Fibroblast of skin of scalp (primary cell): Measurements from ENCODE around the gene TEX2.
"Not testable (repeated sequence)": the region's sequence is repeated elsewhere in the genome, so short reads cannot be mapped to it uniquely, and the experiment has no call there.

Source experiments
- DNase-seq: peaks from one replicate; pipeline ENCODE4 v3.0.0-alpha.2; 2013

Gene TEX2

GRCh38 chr17:64262198-64262999 is 661 bp downstream of the TEX2 start:
- DNase-seq, result peak; percentile 13

- no peak for DNase-seq
Measured at GRCh38 chr17:64261417-64262145, 1.5 kb downstream of the TEX2 start.

- no peak for DNase-seq
Measured at GRCh38 chr17:64260886-64261285, 2.2 kb downstream of the TEX2 start.

GRCh38 chr17:64259922-64260321 is 3.1 kb downstream of the TEX2 start:
- no peak for DNase-seq

- DNase-seq, result no peak
Measured at GRCh38 chr17:64259426-64259825, 3.6 kb downstream of the TEX2 start.

GRCh38 chr17:64256913-64257807 is 5.9 kb downstream of the TEX2 start:
- no peak for DNase-seq

- no peak for DNase-seq
Measured at GRCh38 chr17:64255764-64256163, 7.3 kb downstream of the TEX2 start.

GRCh38 chr17:64254755-64255154 is 8.3 kb downstream of the TEX2 start:
- DNase-seq, result no peak

- DNase-seq, result no peak
Measured at GRCh38 chr17:64253470-64253869, 9.6 kb downstream of the TEX2 start.

GRCh38 chr17:64252831-64253230 is 10.2 kb downstream of the TEX2 start:
- DNase-seq, result peak; percentile 21

GRCh38 chr17:64250233-64250835 is 12.7 kb downstream of the TEX2 start:
- no peak for DNase-seq

- no peak for DNase-seq
Measured at GRCh38 chr17:64247836-64248235, 15.2 kb downstream of the TEX2 start.

GRCh38 chr17:64245218-64246145 is 17.6 kb downstream of the TEX2 start:
- peak; percentile 34 for DNase-seq

- peak; percentile 62 for DNase-seq
Measured at GRCh38 chr17:64244165-64244564, 18.9 kb downstream of the TEX2 start.

- no peak for DNase-seq
Measured at GRCh38 chr17:64243340-64243739, 19.7 kb downstream of the TEX2 start.

- no peak for DNase-seq
Measured at GRCh38 chr17:64242633-64243032, 20.4 kb downstream of the TEX2 start.

- peak; percentile 82 for DNase-seq
Measured at GRCh38 chr17:64240741-64241347, 22.2 kb downstream of the TEX2 start.

- DNase-seq, result peak; percentile 48
Measured at GRCh38 chr17:64240261-64240740, 22.8 kb downstream of the TEX2 start.

GRCh38 chr17:64238449-64238848 is 24.6 kb downstream of the TEX2 start:
- not testable (repeated sequence) for DNase-seq

- peak; percentile 22 for DNase-seq
Measured at GRCh38 chr17:64236827-64237403, 26.1 kb downstream of the TEX2 start.
